Left ventricle myocardium inferior (tissue), 1 donor: ENCODE data around the gene FHDC1. TPM values are rescaled to one million over a fixed set of nuclear protein-coding genes. Genes with fewer than 3 reads are reported as not detected.
A peak's percentile ranks its signal among the peaks of the same experiment; 100 is the strongest.

Experiments used
- DNase-seq: peaks from one replicate; pipeline ENCODE4 v3.0.0-alpha.2; 2020
- H3K27ac ChIP-seq: fragments of 200-600 bp; replicated peaks from 2 replicates; pipeline ENCODE4 v1.8.0; 2021
- H3K27me3 ChIP-seq: fragments of 200-600 bp; 2 replicates; pipeline ENCODE4 v1.8.0; 2021; ENCODE audit warnings: low read depth
- H3K36me3 ChIP-seq: fragments of 200-600 bp; 2 replicates; pipeline ENCODE4 v1.8.0; 2021
- H3K4me1 ChIP-seq: fragments of 200-600 bp; 2 replicates; pipeline ENCODE4 v1.8.0; 2021
- H3K4me3 ChIP-seq: fragments of 200-600 bp; 2 replicates; pipeline ENCODE4 v1.8.0; 2021; ENCODE audit warnings: mild to moderate bottlenecking, moderate library complexity
- H3K9me3 ChIP-seq: fragments of 200-600 bp; replicated peaks from 2 replicates; pipeline ENCODE4 v1.8.0; 2021
- intact Hi-C: fragments of 100-400 bp; cut with micrococcal nuclease; formaldehyde crosslinking; loops from one replicate; pipeline ENCODE4 v1.11.0; 2022
- total RNA-seq: library from RNA; stranded (reverse); fragmentation: NEBNext Ultra II Directional; extraction: Animal tissue kit (Norgen Biotek cat#: 25700); gene quantifications from one replicate; pipeline ENCODE4 v1.2.1, GENCODE V29; 2021
- TF ChIP-seq, protein P1 (sequence below): fragments of 200-600 bp; IDR thresholded peaks from 2 replicates; pipeline ENCODE4 v1.8.0; 2021; ENCODE audit warnings: antibody characterized with exemption, mild to moderate bottlenecking, borderline replicate concordance
- donor health status: DM: no; HTN: yes; CAD: no; lungs with severe emphysema.

The FHDC1 gene
- total RNA-seq, 1 donor from 2014 or later = 0.38 TPM

DNA sequence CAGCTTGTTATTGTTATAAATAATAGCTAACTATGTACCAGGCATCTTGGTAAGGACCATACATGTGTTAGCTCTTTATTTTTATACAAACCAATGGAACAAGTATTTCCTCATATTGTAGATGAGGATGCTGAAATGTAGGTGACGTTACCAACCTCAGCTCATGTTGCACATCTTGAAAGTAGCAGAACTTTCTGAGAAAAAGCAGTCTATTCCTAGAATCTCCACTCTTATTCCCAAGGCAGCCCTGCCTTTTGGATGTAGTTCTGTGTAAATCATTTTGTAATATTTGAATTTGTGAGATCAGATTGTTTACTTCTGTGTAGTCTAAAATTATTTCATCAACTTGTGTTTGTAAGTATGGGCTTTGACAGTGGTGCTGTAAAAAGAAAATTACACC lies 5.3 kb downstream of the FHDC1 start:
- Histone ChIP-seq H3K4me3 (no peak overlapping the region), H3K4me1 (peaks cover 20% of the 10 kb centered on the region), H3K27ac (no peak overlapping the region), H3K36me3 (no peaks in the 10 kb centered on the region), H3K9me3 (no peaks in the 10 kb centered on the region), H3K27me3 (peaks cover 69% of the 10 kb centered on the region)
- DNase-seq = no peak
- TF ChIP-seq, protein P1, sequence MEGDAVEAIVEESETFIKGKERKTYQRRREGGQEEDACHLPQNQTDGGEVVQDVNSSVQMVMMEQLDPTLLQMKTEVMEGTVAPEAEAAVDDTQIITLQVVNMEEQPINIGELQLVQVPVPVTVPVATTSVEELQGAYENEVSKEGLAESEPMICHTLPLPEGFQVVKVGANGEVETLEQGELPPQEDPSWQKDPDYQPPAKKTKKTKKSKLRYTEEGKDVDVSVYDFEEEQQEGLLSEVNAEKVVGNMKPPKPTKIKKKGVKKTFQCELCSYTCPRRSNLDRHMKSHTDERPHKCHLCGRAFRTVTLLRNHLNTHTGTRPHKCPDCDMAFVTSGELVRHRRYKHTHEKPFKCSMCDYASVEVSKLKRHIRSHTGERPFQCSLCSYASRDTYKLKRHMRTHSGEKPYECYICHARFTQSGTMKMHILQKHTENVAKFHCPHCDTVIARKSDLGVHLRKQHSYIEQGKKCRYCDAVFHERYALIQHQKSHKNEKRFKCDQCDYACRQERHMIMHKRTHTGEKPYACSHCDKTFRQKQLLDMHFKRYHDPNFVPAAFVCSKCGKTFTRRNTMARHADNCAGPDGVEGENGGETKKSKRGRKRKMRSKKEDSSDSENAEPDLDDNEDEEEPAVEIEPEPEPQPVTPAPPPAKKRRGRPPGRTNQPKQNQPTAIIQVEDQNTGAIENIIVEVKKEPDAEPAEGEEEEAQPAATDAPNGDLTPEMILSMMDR = no peak
- intact Hi-C loops = no loop called here

DNA sequence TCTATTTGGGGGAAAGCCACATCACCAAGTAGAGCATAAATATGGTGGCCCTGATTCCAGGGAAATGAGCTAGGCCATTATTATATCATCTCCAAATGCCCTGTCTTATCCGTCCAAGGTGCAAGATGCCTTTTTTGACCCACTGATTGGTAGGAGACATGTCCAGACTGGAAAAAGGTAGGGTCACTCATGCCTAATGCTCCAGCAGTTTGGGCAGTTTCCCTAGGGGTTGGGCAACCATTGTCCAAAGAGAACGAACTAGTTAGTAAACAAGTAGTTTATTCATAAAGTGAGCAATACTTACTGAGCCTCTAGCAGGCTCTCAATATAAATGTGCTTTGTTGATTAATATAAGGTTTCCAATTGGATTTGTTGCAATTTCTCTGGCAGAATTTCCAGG lies 6.2 kb downstream of the FHDC1 start:
- TF ChIP-seq, protein P1 = no peak

DNA sequence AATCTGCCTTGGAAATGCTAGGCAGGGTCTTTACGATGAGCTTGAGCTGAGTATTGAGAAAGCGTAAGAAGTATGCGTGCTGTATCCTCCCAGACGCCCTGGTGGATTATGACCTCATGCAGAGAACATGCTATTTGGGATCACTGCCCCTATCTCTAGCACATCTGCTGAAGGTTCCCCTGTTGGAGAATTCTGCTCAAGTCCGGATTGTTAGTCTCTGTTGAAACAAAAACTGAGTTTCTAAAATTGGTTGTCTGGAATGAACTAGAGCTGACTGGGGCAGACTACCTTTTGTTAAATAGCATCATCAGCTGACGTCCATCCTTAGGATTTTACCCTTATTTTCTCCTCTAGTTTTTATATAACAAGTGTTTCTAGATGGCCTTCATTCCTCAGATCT lies 7.5 kb downstream of the FHDC1 start:
- Histone ChIP-seq H3K27me3 (peaks cover 69% of the 10 kb centered on the region), H3K27ac (peak overlapping the region; percentile 11), H3K4me3 (no peak overlapping the region), H3K9me3 (no peaks in the 10 kb centered on the region), H3K4me1 (no peaks in the 10 kb centered on the region), H3K36me3 (no peaks in the 10 kb centered on the region)
- TF ChIP-seq, protein P1 = no peak
- intact Hi-C loops = no loop called here
- DNase-seq = no peak

More for the DNA sequence above, 6.2 kb downstream of the FHDC1 start:
- Histone ChIP-seq H3K4me3 (no peak overlapping the region), H3K27ac (no peak overlapping the region), H3K4me1 (peaks cover 11% of the 10 kb centered on the region), H3K9me3 (no peaks in the 10 kb centered on the region), H3K36me3 (no peaks in the 10 kb centered on the region), H3K27me3 (peaks cover 69% of the 10 kb centered on the region)
- DNase-seq = no peak
- intact Hi-C loops = no loop called here

DNA sequence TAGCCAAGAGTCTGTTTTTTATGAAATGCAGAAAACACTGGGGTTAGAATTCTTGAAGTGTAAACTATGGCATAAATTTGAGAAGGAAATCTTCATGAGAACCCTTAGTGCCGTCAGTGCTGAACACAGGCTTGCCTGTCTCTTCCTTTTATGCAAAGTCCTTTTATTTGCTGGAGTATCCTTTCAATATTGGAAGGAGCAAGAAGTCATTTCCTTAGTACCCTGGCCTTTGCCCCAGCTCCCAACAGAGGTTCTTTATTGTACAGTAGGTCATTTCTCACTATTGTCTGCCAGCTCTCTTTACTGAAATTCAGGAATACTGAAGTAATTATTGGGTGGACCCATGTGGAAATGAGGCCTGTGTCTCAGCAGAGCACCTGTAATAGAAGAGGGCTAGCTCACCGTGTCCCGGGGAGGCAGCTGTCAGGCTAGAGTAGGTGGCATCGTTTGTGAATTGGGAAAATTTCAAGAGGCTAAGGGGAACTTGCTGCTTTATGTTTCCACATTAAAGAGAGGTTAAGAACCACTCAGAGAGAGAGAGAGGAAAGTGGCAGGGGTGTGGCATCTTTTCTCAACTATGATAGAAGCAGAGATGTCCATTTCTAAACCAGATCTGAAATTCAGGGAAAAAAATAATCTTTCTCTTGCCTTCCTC lies 8.7 kb downstream of the FHDC1 start:
- TF ChIP-seq, protein P1 = no peak
- no peaks in the 10 kb centered on the region for H3K4me1 ChIP-seq
- no peak overlapping the region for H3K4me3 ChIP-seq
- intact Hi-C loops = no loop called here
- no peak overlapping the region for H3K27ac ChIP-seq
- no peaks in the 10 kb centered on the region for H3K36me3 ChIP-seq
- no peak for DNase-seq
- H3K9me3 ChIP-seq = no peaks in the 10 kb centered on the region
- peaks cover 69% of the 10 kb centered on the region for H3K27me3 ChIP-seq

DNA sequence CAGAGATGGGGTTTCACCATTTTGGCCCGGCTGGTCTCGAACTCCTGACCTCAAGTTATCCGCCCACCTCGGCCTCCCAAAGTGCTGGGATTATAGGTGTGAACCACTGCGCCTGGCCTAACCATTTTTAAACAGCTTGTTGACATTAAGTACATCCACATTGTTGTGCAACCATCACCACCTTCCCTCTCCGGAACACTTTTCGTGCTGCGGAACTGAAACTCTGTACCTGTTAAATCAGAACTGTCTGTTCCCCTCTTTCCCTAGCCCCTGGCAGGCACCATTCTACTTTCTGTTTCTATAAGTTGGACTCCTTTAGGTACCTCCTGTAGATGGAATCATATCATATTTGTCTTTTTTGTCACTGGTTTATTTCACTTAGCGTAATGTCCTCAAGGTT lies 9.5 kb downstream of the FHDC1 start:
- no peak overlapping the region for H3K27ac ChIP-seq
- DNase-seq = no peak
- no peaks in the 10 kb centered on the region for H3K36me3 ChIP-seq
- peaks cover 69% of the 10 kb centered on the region for H3K27me3 ChIP-seq
- H3K4me1 ChIP-seq = no peaks in the 10 kb centered on the region
- H3K9me3 ChIP-seq = no peaks in the 10 kb centered on the region
- TF ChIP-seq, protein P1 = no peak
- H3K4me3 ChIP-seq = no peak overlapping the region
- intact Hi-C loops = no loop called here
